Body of pancreas (tissue), 4 donors: ENCODE data around the gene CAPN11. TPM values are rescaled to one million over a fixed set of nuclear protein-coding genes. Genes with fewer than 3 reads are reported as not detected.

Source experiments
- ATAC-seq: fragments of 150-250 bp; one replicate; pipeline ENCODE4 v1.9.1; 2016
- DNase-seq, 4 donors: peaks; one replicate each; pipeline ENCODE4 v3.0.0-alpha.2; 2019
- H3K27ac ChIP-seq, 4 donors: fragments of 200-600 bp; sonication (generic); 1 replicate in 3 of 4; 2 replicates in 1 of 4; pipeline versions ENCODE4 v1.5.1 to v1.6.1; 2016 to 2019; ENCODE audit warnings: mild to moderate bottlenecking in 1 of 4, mixed read lengths in 1 of 4, moderate library complexity in 1 of 4
- H3K27me3 ChIP-seq, 2 donors: fragments of 200-600 bp; sonication (generic); one replicate each; pipeline ENCODE4 v1.6.0; 2016; ENCODE audit warnings: mild to moderate bottlenecking in 1 of 2
- H3K36me3 ChIP-seq, 2 donors: fragments of 200-600 bp; sonication (generic); replicated peaks in 1 of 2; 2 replicates each; pipeline ENCODE4 v1.5.1; 2016; ENCODE audit warnings: low read depth in 2 of 2; ENCODE audit not compliant: insufficient read depth in 1 of 2
- H3K4me1 ChIP-seq: fragments of 200-600 bp; sonication (generic); one replicate; pipeline ENCODE4 v1.6.0; 2016
- H3K4me3 ChIP-seq, 2 donors: fragments of 200-600 bp; sonication (generic); 1 replicate in 1 of 2; 2 replicates in 1 of 2; pipeline ENCODE4 v1.5.1; 2016 to 2019
- H3K9me3 ChIP-seq, 3 donors: fragments of 200-600 bp; sonication (generic); 1 replicate in 2 of 3; 2 replicates in 1 of 3; pipeline ENCODE4 v1.5.1; 2016
- CTCF ChIP-seq, 7 experiments: fragments of 450-650 bp in 4 of 7; fragments of 200-600 bp in 3 of 7; sonication (generic) in 3 of 7; IDR thresholded peaks; one replicate each; pipeline ENCODE4 v1.5.1; 2016 to 2019; ENCODE audit warnings: antibody characterized with exemption in 7 of 7
- POLR2A ChIP-seq, 3 donors: fragments of 450-650 bp; IDR thresholded peaks; one replicate each; pipeline ENCODE4 v1.6.1; 2016; ENCODE audit warnings: antibody characterized with exemption in 3 of 3, mild to moderate bottlenecking in 2 of 3
- WGBS, 2 donors: methylation state at CpG; one replicate each; pipeline ENCODE4 v1.1.5; 2017; 5-methylcytosine and 5-hydroxymethylcytosine counted together
- intact Hi-C: fragments of 100-400 bp; cut with DNase I; formaldehyde crosslinking; loops from one replicate; pipeline ENCODE4 v1.15.1; 2023
- total RNA-seq, 2 donors: library from RNA; depleted of rRNA; stranded (reverse); fragments of >200 nt; gene quantifications; one replicate each; pipeline ENCODE4 v1.1.0, GENCODE V29; 2016

Gene CAPN11
- total RNA-seq, 2 donors from 2014 or later, result 0.66 TPM; not detected in 1

- DNase-seq (no peak), ATAC-seq (no peak)
- Histone ChIP-seq H3K4me1 (peaks cover 22% of the 10 kb centered on the region), H3K4me3 (no peak overlapping the region), H3K36me3 (no peaks in the 10 kb centered on the region), H3K27me3 (no peaks in the 10 kb centered on the region), H3K27ac (no peak overlapping the region), H3K9me3 (no peaks in the 10 kb centered on the region)
- intact Hi-C loops, result no loop called here
- WGBS, 2 donors, result 77 to 85% methylated on average over 3 of the region's 3 CpGs
- TF ChIP-seq POLR2A (IDR thresholded peaks at IDR 0.05) (no peak), CTCF (IDR thresholded peaks at IDR 0.05) (no peak)
Measured at GRCh38 chr6:44198684-44199083, 40.1 kb downstream of the CAPN11 start.

DNA sequence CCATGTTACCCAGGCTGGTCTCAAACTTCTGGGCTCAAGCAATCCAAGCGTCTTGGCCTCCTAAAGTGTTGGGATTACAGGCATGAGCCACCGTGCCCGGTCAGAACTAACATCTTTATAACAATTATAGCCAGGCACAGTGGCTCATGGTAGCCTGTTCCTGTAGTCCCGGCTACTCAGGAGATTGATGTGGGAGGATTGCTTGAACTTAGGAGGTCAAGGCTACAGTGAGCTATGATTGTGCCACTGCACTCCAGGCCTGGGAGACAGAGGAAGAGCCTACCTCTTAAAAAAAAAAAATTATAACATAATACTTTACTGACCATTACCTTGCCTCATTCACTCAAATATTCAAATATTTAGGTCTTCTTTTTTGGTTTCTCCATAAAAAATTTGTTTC lies 41.3 kb downstream of the CAPN11 start:
- DNase-seq, result no peak
- Histone ChIP-seq H3K27ac (no peak overlapping the region), H3K36me3 (no peaks in the 10 kb centered on the region), H3K4me3 (no peak overlapping the region), H3K9me3 (no peaks in the 10 kb centered on the region), H3K27me3 (no peaks in the 10 kb centered on the region), H3K4me1 (peaks cover 34% of the 10 kb centered on the region)
- ATAC-seq, result no peak
- intact Hi-C loops, result no loop called here
- TF ChIP-seq POLR2A (IDR thresholded peaks at IDR 0.05) (no peak), CTCF (IDR thresholded peaks at IDR 0.05) (no peak)
- 72 to 95% methylated on average over 4 of the region's 4 CpGs for WGBS, 2 donors

GRCh38 chr6:44201200-44201599 lies 42.6 kb downstream of the CAPN11 start:
- Histone ChIP-seq H3K4me1 (peaks cover 36% of the 10 kb centered on the region), H3K4me3 (no peak overlapping the region), H3K36me3 (no peaks in the 10 kb centered on the region), H3K27ac (peak overlapping the region in 1 of 4 donors; percentile 29), H3K27me3 (no peaks in the 10 kb centered on the region), H3K9me3 (no peaks in the 10 kb centered on the region)
- peak; percentile 47 for ATAC-seq
- intact Hi-C loops, result no loop called here
- WGBS, 2 donors, result 63 to 71% methylated on average over 1 to 3 of the region's 3 CpGs
- TF ChIP-seq POLR2A (IDR thresholded peaks at IDR 0.05), result no peak
- TF ChIP-seq CTCF (IDR thresholded peaks at IDR 0.05), result no peak
- peak; percentile 28 to 70 (median 50) for DNase-seq

GRCh38 chr6:44201638-44202303 lies 43.2 kb downstream of the CAPN11 start:
- no peaks in the 10 kb centered on the region for H3K27me3 ChIP-seq
- DNase-seq, result no peak
- 64 to 88% methylated on average over 5 to 11 of the region's 11 CpGs for WGBS, 2 donors
- H3K36me3 ChIP-seq, result no peaks in the 10 kb centered on the region
- peaks cover 36% of the 10 kb centered on the region for H3K4me1 ChIP-seq
- TF ChIP-seq CTCF (IDR thresholded peaks at IDR 0.05), result no peak
- TF ChIP-seq POLR2A (IDR thresholded peaks at IDR 0.05), result no peak
- no peak overlapping the region for H3K4me3 ChIP-seq
- peak overlapping the region in 1 of 4 donors; percentile 29 for H3K27ac ChIP-seq
- no peaks in the 10 kb centered on the region for H3K9me3 ChIP-seq
- intact Hi-C loops, result no loop called here
- ATAC-seq, result no peak
